ENCODE data around the gene BLMH. TPM values are rescaled to one million over a fixed set of nuclear protein-coding genes. Genes with fewer than 3 reads are reported as not detected.

The BLMH gene
- total RNA-seq, 1 donor from 2014 or later: 40.3 TPM

GRCh38 chr17:30237296-30238002 lies 54.3 kb downstream of the BLMH start:
- Mint-ChIP-seq H3K36me3 (ENCODE audit: low read depth) (no peaks in the 10 kb centered on the region), H3K27ac (no peak overlapping the region)

GRCh38 chr17:30236766-30237165 lies 55.0 kb downstream of the BLMH start:
- no peak for TF ChIP-seq CTCF (IDR thresholded peaks at IDR 0.05)
- ChIA-PET CTCF (interaction anchor here (1.0 to 1.1 kb wide), 3 partner anchors 110 to 132 kb away, joined by 3 to 9 read pairs (median 3); no protein-coding TSS in a partner anchor), POLR2A (no interaction called here)
- intact Hi-C loops (cut with micrococcal nuclease): loop anchor here (10.0 kb wide), 1 partner anchor 132 kb away; no protein-coding TSS in a partner anchor
- Mint-ChIP-seq H3K9me3 (no peaks in the 10 kb centered on the region), H3K36me3 (ENCODE audit: low read depth) (no peaks in the 10 kb centered on the region), H3K4me3 (peak overlapping the region; percentile 29), H3K27me3 (peaks cover 60% of the 10 kb centered on the region), H3K27ac (no peak overlapping the region), H3K4me1 (peaks cover 21% of the 10 kb centered on the region)
- no peak for ATAC-seq (ENCODE audit: low read depth)
- no peak for DNase-seq

More at GRCh38 chr17:30237296-30238002, 54.3 kb downstream of the BLMH start:
- ATAC-seq (ENCODE audit: low read depth) (no peak), DNase-seq (no peak)
- POLR2A ChIA-PET: no interaction called here
- intact Hi-C loops (cut with micrococcal nuclease): loop anchor here (10.0 kb wide), 1 partner anchor 133 kb away; no protein-coding TSS in a partner anchor
- Mint-ChIP-seq H3K4me1 (peaks cover 21% of the 10 kb centered on the region), H3K27me3 (peaks cover 58% of the 10 kb centered on the region), H3K4me3 (no peak overlapping the region), H3K9me3 (no peaks in the 10 kb centered on the region)
- CTCF ChIA-PET: interaction anchor here (1.0 to 1.1 kb wide), 2 partner anchors 112 to 133 kb away, joined by 3 to 9 read pairs; no protein-coding TSS in a partner anchor
- TF ChIP-seq CTCF (IDR thresholded peaks at IDR 0.05): no peak

- ATAC-seq (ENCODE audit: low read depth) (no peak), DNase-seq (no peak)
- H3K4me1 Mint-ChIP-seq: peaks cover 21% of the 10 kb centered on the region
- peak overlapping the region; percentile 69 for H3K4me3 Mint-ChIP-seq
- TF ChIP-seq CTCF (IDR thresholded peaks at IDR 0.05): no peak
- ChIA-PET CTCF (interaction anchor here (1.0 to 1.1 kb wide), 3 partner anchors 110 to 131 kb away, joined by 3 to 9 read pairs (median 3); no protein-coding TSS in a partner anchor), POLR2A (no interaction called here)
- H3K27me3 Mint-ChIP-seq: peaks cover 62% of the 10 kb centered on the region
- H3K27ac Mint-ChIP-seq: no peak overlapping the region
- no peaks in the 10 kb centered on the region for H3K9me3 Mint-ChIP-seq
- H3K36me3 Mint-ChIP-seq (ENCODE audit: low read depth): no peaks in the 10 kb centered on the region
- intact Hi-C loops (cut with micrococcal nuclease): loop anchor here (10.0 kb wide), 1 partner anchor 131 kb away; no protein-coding TSS in a partner anchor
Measured at GRCh38 chr17:30236297-30236624, 55.5 kb downstream of the BLMH start.

GRCh38 chr17:30235386-30236296 lies 56.1 kb downstream of the BLMH start, which contains the start of gene SLC6A4:
Gene SLC6A4 (minus strand): TSS chr17:30235697. CDS start chr17:30221958, 13,739 bp downstream.
- no peak for TF ChIP-seq CTCF (IDR thresholded peaks at IDR 0.05)
- Mint-ChIP-seq H3K27me3 (peaks cover 59% of the 10 kb centered on the region), H3K4me1 (peaks cover 21% of the 10 kb centered on the region), H3K9me3 (no peaks in the 10 kb centered on the region), H3K27ac (no peak within 1 kb of the TSS), H3K4me3 (peak within 1 kb of the TSS; percentile 69), H3K36me3 (ENCODE audit: low read depth) (no peaks in the 10 kb centered on the region)
- ChIA-PET CTCF (interaction anchor here (0.9 to 1.0 kb wide), 2 partner anchors 109 to 131 kb away, joined by 3 to 4 read pairs; no protein-coding TSS in a partner anchor), POLR2A (no interaction called here)
- intact Hi-C loops (cut with micrococcal nuclease): loop anchor here (10.0 kb wide), 1 partner anchor 131 kb away; no protein-coding TSS in a partner anchor
- ATAC-seq (ENCODE audit: low read depth) (no peak), DNase-seq (no peak)

Measured in activated B cell treated with CpG ODN at 0.5 μM for 24 hours (primary cell).